HCT116 (cell line): ENCODE measurements around the gene TAF8. TPM values are rescaled to one million over a fixed set of nuclear protein-coding genes. Genes with fewer than 3 reads are reported as not detected.

Experiments used
- ATAC-seq: fragments of 200-7000 bp; cut with Tn5 transposase; 2 replicates; pipeline ENCODE4 v1.9.1; 2020; ENCODE audit warnings: mild to moderate bottlenecking, moderate library complexity
- BruUV-seq: library from RNA; stranded (reverse); fragments of 400-500 nt; replicated peaks from 2 replicates; lab custom pipeline; 2021; lab: Mats Ljungman, UMichigan
- CTCF ChIA-PET: fragments of 300-600 bp; sonication (Branson Sonifier 250); formaldehyde crosslinking; loops from one replicate; lab custom pipeline; 2021; ENCODE audit warnings: antibody characterized with exemption; lab: Charles Lee
- POLR2A ChIA-PET: fragments of 300-600, 350-600 bp; sonication (Branson Sonifier 250); formaldehyde crosslinking; loops from one replicate; lab custom pipeline; 2021; ENCODE audit warnings: antibody characterized with exemption; lab: Charles Lee
- RAD21 ChIA-PET, 2 experiments: fragments of 300-600 bp; sonication (Branson Sonifier 250); formaldehyde crosslinking; loops; one replicate each; lab custom pipeline; 2023; ENCODE audit warnings: low total read pairs in 2 of 2; ENCODE audit not compliant: uncharacterized antibody in 2 of 2, unreplicated experiment in 2 of 2, low non-redundant PET in 1 of 2; lab: Charles Lee
- DNase-seq: peaks from one replicate; pipeline ENCODE4 v3.0.0-alpha.2; 2010; ENCODE audit warnings: low read depth, low spot score
- H2AFZ ChIP-seq: fragments of 200-600 bp; shearing (Covaris generic), sonication (generic); 2 replicates; pipeline ENCODE4 v1.6.1; 2017; ENCODE audit warnings: low read depth, mixed run types, mixed read lengths, antibody characterized with exemption, low read length; ENCODE audit not compliant: poor library complexity, severe bottlenecking
- H3K27ac ChIP-seq: 2 replicates; pipeline ENCODE4 v1.5.1; 2012; ENCODE audit warnings: low read depth, low read length
- H3K27me3 ChIP-seq: fragments of 200-600 bp; sonication (generic); 2 replicates; pipeline ENCODE4 v1.6.1; 2016; ENCODE audit warnings: mixed run types, low read length, mixed read lengths; ENCODE audit not compliant: insufficient read depth
- H3K36me3 ChIP-seq, 2 experiments: fragments of 200-500 bp in 1 of 2; fragments of 200-600 bp in 1 of 2; sonication (Bioruptor generic) in 1 of 2; sonication (generic) in 1 of 2; 2 replicates each; pipeline versions ENCODE4 v1.5.1 to v1.6.1; 2014 to 2016; ENCODE audit warnings: low read length in 2 of 2, inconsistent platforms in 1 of 2, mixed read lengths in 1 of 2, mixed run types in 1 of 2; ENCODE audit not compliant: insufficient read depth in 2 of 2, control insufficient read depth in 1 of 2
- H3K4me1 ChIP-seq, 2 experiments: fragments of 200-600 bp in 1 of 2; sonication (generic) in 1 of 2; 2 replicates each; pipeline versions ENCODE4 v1.5.1 to v1.6.1; 2012 to 2017; ENCODE audit warnings: low read length in 2 of 2, inconsistent platforms in 1 of 2, mild to moderate bottlenecking in 1 of 2, mixed read lengths in 1 of 2, mixed run types in 1 of 2, moderate library complexity in 1 of 2; ENCODE audit not compliant: insufficient read depth in 2 of 2, control insufficient read depth in 1 of 2
- H3K4me2 ChIP-seq: fragments of 200-600 bp; sonication (generic); 2 replicates; pipeline ENCODE4 v1.6.1; 2017; ENCODE audit warnings: mixed run types, low read length, mixed read lengths
- H3K4me3 ChIP-seq, 2 experiments: fragments of 200-600 bp in 1 of 2; sonication (generic) in 1 of 2; replicated peaks in 1 of 2; 2 replicates each; pipeline ENCODE4 v1.5.1; 2011 to 2016; ENCODE audit warnings: low read length in 2 of 2, control low read depth in 1 of 2, low read depth in 1 of 2, mild to moderate bottlenecking in 1 of 2, mixed read lengths in 1 of 2, mixed run types in 1 of 2
- H3K79me2 ChIP-seq: fragments of 200-600 bp; sonication (generic); 2 replicates; pipeline ENCODE4 v1.6.1; 2017; ENCODE audit warnings: mild to moderate bottlenecking, mixed run types, low read length, moderate library complexity, mixed read lengths; ENCODE audit not compliant: insufficient read depth
- H3K9ac ChIP-seq: fragments of 200-600 bp; sonication (generic); 2 replicates; pipeline ENCODE4 v1.6.1; 2016; ENCODE audit warnings: low read length, mixed read lengths
- H3K9me2 ChIP-seq: fragments of 200-600 bp; sonication (generic), shearing (Covaris generic); 2 replicates; pipeline ENCODE4 v1.6.1; 2017; ENCODE audit warnings: mixed run types, mild to moderate bottlenecking, moderate library complexity; ENCODE audit not compliant: insufficient read depth
- H3K9me3 ChIP-seq, 2 experiments: fragments of 200-500 bp in 1 of 2; fragments of 200-600 bp in 1 of 2; sonication (Bioruptor generic) in 1 of 2; sonication (generic) in 1 of 2; 2 replicates each; pipeline ENCODE4 v1.6.1; 2014 to 2017; ENCODE audit warnings: low read length in 2 of 2, mixed read lengths in 2 of 2, inconsistent platforms in 1 of 2, low read depth in 1 of 2, mild to moderate bottlenecking in 1 of 2, mixed run types in 1 of 2, moderate library complexity in 1 of 2; ENCODE audit not compliant: control insufficient read depth in 1 of 2, insufficient read depth in 1 of 2
- H4K20me1 ChIP-seq: fragments of 200-600 bp; sonication (generic), shearing (Covaris generic); 2 replicates; pipeline ENCODE4 v1.6.1; 2017; ENCODE audit warnings: mixed run types, mild to moderate bottlenecking, moderate library complexity; ENCODE audit not compliant: insufficient read depth
- CEBPB ChIP-seq: IDR thresholded peaks from 2 replicates; pipeline ENCODE4 v1.6.1; 2012; ENCODE audit warnings: low read depth
- EZH2 ChIP-seq: fragments of 200-600 bp; sonication (generic); IDR thresholded peaks from 2 replicates; pipeline ENCODE4 v1.6.1; 2017; ENCODE audit warnings: antibody characterized with exemption, mixed run types
- EZH2phosphoT487 ChIP-seq: fragments of 200-600 bp; IDR thresholded peaks from 2 replicates; pipeline ENCODE4 v1.6.1; 2018; ENCODE audit warnings: antibody characterized with exemption, borderline replicate concordance
- FOSL1 ChIP-seq: IDR thresholded peaks from 2 replicates; pipeline ENCODE4 v1.6.1; 2012; ENCODE audit warnings: low read depth
- JUND ChIP-seq: IDR thresholded peaks from 2 replicates; pipeline ENCODE4 v1.6.1; 2012
- POLR2A ChIP-seq: IDR thresholded peaks from 2 replicates; pipeline ENCODE4 v1.7.0; 2011; ENCODE audit warnings: borderline replicate concordance; ENCODE audit not compliant: insufficient read depth, insufficient read length; ENCODE audit errors: extremely low read depth
- RAD21 ChIP-seq: IDR thresholded peaks from 2 replicates; pipeline ENCODE4 v1.6.1; 2012; ENCODE audit warnings: low read depth, mild to moderate bottlenecking
- REST ChIP-seq: IDR thresholded peaks from 2 replicates; pipeline ENCODE4 v1.6.1; 2012; ENCODE audit warnings: low read depth
- SIN3A ChIP-seq: IDR thresholded peaks from 2 replicates; pipeline ENCODE4 v1.6.1; 2012; ENCODE audit warnings: low read depth
- SP1 ChIP-seq: IDR thresholded peaks from 2 replicates; pipeline ENCODE4 v1.6.1; 2012; ENCODE audit warnings: low read depth
- SRF ChIP-seq: IDR thresholded peaks from 2 replicates; pipeline ENCODE4 v1.6.1; 2012; ENCODE audit warnings: low read depth
- TCF7L2 ChIP-seq: IDR thresholded peaks from 2 replicates; pipeline ENCODE4 v1.7.0; 2011; ENCODE audit warnings: borderline replicate concordance, inconsistent platforms; ENCODE audit not compliant: insufficient read depth, insufficient read length; ENCODE audit errors: extremely low read depth
- YY1 ChIP-seq: IDR thresholded peaks from 2 replicates; pipeline ENCODE4 v1.6.1; 2011; ENCODE audit warnings: low read length, low read depth, moderate library complexity, mild to moderate bottlenecking; ENCODE audit not compliant: insufficient replicate concordance; ENCODE audit errors: extremely low read depth
- ZNF274 ChIP-seq: fragments of 200-500 bp; sonication (Bioruptor generic); IDR thresholded peaks from 2 replicates; pipeline ENCODE4 v1.6.1; 2014; ENCODE audit warnings: mild to moderate bottlenecking, low read depth, low read length, inconsistent platforms
- intact Hi-C: fragments of 100-400 bp; cut with micrococcal nuclease; formaldehyde crosslinking; loops from 2 replicates; pipeline ENCODE4 v1.10.0; 2022
- total RNA-seq: library from RNA; stranded (reverse); gene quantifications from one replicate; pipeline ENCODE4 v1.2.1, GENCODE V29; 2021; ENCODE audit not compliant: unreplicated experiment
- TF ChIP-seq, protein P1 (sequence below): IDR thresholded peaks from 2 replicates; pipeline ENCODE4 v1.6.1; 2012
- TF ChIP-seq, protein P2 (sequence below): IDR thresholded peaks from 2 replicates; pipeline ENCODE4 v1.6.1; 2012
- TF ChIP-seq, protein P3 (sequence below), 3 experiments: fragments of 200-600 bp in 1 of 3; sonication (generic) in 1 of 3; IDR thresholded peaks in 2 of 3; conservative IDR thresholded peaks in 1 of 3; 2 replicates each; pipeline ENCODE4 v1.5.1; 2012 to 2017; ENCODE audit warnings: low read depth in 2 of 3, low read length in 2 of 3, antibody characterized with exemption in 1 of 3, borderline replicate concordance in 1 of 3, control low read depth in 1 of 3, mild to moderate bottlenecking in 1 of 3, mixed read lengths in 1 of 3, mixed run types in 1 of 3, moderate library complexity in 1 of 3; ENCODE audit not compliant: insufficient read depth in 1 of 3

The TAF8 gene
- total RNA-seq, 1 experiment from 2014 or later = 29.5 TPM

DNA sequence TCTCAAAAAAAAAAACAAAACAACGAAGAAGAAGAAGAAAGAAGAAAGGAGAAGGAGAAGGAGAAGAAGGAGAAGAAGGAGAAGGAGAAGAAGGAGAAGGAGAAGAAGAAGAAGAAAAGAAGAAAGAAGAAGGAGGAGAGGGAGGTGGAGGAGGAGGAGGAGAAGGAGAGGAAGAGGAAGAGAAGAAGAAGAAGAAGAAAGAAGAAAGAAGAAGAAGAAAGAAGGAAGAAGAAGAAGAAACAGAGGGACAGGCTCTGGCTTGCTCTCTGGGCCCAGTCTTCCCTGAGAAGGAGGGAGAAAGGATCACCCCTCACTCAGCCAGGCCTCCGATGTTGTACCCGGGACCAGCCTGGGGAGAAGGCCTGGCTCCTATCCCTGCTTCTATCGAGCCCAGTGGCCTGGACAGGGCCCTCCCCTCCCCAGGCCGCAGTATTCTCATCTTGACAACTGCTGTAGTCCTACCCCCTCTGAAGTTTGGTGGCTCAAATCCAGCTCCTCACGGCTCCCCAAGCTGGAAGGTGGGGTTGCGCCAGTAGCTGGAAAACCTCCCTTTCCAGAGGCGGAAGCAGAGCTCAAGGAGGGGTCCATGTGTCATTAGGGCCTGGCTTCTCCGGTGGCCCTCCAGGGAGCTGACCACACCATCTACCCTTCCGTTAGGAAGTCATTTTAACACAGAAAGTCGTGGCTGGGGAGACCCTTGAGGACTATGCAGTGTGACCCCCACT is 73.2 kb downstream of the TAF8 start:
- H4K20me1 ChIP-seq = no peaks in the 10 kb centered on the region
- H3K27ac ChIP-seq = peak overlapping the region; percentile 50
- H3K4me3 ChIP-seq = no peak overlapping the region
- intact Hi-C loops = no loop called here
- H3K9me3 ChIP-seq = no peaks in the 10 kb centered on the region
- H3K79me2 ChIP-seq = 0 out of 2 replicates have a peak, but pooled peaks cover 3% of the 10 kb centered on the region
- H3K9ac ChIP-seq = 0 out of 2 replicates have a peak overlapping the region, but pooled peaks have one; percentile 24
- no TSS peak for BruUV-seq
- peak overlapping the region; percentile 76 for H3K4me2 ChIP-seq
- POLR2A ChIA-PET = interaction anchor here (1.3 to 2.7 kb wide), 2 partner anchors 13 to 14 kb away, joined by 3 to 11 read pairs; no protein-coding TSS in a partner anchor
- RAD21 ChIA-PET = no interaction called here
- H3K9me2 ChIP-seq = no peaks in the 10 kb centered on the region
- H2AFZ ChIP-seq = no peak overlapping the region
- H3K36me3 ChIP-seq = peaks cover 16 to 29% of the 10 kb centered on the region in 2 experiments; a peak in 2 of 4 replicates
- CTCF ChIA-PET = interaction anchor here (0.6 to 0.9 kb wide), 2 partner anchors 10 to 55 kb away, joined by 3 read pairs; no protein-coding TSS in a partner anchor
- peaks cover 45 to 65% of the 10 kb centered on the region in 2 experiments for H3K4me1 ChIP-seq
- DNase-seq (no peak), ATAC-seq (no peak)
- TF ChIP-seq SIN3A (no peak), REST (no peak), EZH2 (no peak), SP1 (no peak), JUND (no peak), EZH2phosphoT487 (no peak), POLR2A (no peak), RAD21 (no peak), FOSL1 (no peak), SRF (no peak), ZNF274 (no peak), YY1 (no peak), CEBPB (no peak), TCF7L2 (no peak)
- TF ChIP-seq, protein P1, sequence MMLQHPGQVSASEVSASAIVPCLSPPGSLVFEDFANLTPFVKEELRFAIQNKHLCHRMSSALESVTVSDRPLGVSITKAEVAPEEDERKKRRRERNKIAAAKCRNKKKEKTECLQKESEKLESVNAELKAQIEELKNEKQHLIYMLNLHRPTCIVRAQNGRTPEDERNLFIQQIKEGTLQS = no peak
- TF ChIP-seq, protein P2, sequence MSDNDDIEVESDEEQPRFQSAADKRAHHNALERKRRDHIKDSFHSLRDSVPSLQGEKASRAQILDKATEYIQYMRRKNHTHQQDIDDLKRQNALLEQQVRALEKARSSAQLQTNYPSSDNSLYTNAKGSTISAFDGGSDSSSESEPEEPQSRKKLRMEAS = no peak
- TF ChIP-seq, protein P3, sequence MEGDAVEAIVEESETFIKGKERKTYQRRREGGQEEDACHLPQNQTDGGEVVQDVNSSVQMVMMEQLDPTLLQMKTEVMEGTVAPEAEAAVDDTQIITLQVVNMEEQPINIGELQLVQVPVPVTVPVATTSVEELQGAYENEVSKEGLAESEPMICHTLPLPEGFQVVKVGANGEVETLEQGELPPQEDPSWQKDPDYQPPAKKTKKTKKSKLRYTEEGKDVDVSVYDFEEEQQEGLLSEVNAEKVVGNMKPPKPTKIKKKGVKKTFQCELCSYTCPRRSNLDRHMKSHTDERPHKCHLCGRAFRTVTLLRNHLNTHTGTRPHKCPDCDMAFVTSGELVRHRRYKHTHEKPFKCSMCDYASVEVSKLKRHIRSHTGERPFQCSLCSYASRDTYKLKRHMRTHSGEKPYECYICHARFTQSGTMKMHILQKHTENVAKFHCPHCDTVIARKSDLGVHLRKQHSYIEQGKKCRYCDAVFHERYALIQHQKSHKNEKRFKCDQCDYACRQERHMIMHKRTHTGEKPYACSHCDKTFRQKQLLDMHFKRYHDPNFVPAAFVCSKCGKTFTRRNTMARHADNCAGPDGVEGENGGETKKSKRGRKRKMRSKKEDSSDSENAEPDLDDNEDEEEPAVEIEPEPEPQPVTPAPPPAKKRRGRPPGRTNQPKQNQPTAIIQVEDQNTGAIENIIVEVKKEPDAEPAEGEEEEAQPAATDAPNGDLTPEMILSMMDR (IDR thresholded peaks at IDR 0.05 in 2 of 3, conservative IDR thresholded peaks at IDR 0.05 in 1 of 3; ENCODE audit: borderline replicate concordance in 1 of 3, insufficient read depth in 1 of 3, low read depth in 2 of 3, low read length in 2 of 3) = no peak
- no peaks in the 10 kb centered on the region for H3K27me3 ChIP-seq
